CMK (cell line): ENCODE results near the gene MARK3.
"Not testable (repeated sequence)": the region's sequence is repeated elsewhere in the genome, so short reads cannot be mapped to it uniquely, and the experiment has no call there.

Source experiments
- DNase-seq: peaks from one replicate; pipeline ENCODE4 v3.0.0-alpha.2; 2010; ENCODE audit warnings: low read depth

Gene MARK3

DNA sequence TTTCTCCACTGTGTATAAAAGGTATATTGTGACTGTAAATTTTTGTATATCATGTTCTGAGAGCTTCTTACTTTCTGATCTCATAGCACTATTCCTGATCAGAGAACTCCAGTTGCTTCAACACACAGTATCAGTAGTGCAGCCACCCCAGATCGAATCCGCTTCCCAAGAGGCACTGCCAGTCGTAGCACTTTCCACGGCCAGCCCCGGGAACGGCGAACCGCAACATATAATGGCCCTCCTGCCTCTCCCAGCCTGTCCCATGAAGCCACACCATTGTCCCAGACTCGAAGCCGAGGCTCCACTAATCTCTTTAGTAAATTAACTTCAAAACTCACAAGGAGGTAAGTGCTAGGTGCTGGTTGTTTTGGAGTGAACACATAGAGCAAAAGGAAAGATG lies 106.5 kb downstream of the MARK3 start:
- no peak for DNase-seq

DNA sequence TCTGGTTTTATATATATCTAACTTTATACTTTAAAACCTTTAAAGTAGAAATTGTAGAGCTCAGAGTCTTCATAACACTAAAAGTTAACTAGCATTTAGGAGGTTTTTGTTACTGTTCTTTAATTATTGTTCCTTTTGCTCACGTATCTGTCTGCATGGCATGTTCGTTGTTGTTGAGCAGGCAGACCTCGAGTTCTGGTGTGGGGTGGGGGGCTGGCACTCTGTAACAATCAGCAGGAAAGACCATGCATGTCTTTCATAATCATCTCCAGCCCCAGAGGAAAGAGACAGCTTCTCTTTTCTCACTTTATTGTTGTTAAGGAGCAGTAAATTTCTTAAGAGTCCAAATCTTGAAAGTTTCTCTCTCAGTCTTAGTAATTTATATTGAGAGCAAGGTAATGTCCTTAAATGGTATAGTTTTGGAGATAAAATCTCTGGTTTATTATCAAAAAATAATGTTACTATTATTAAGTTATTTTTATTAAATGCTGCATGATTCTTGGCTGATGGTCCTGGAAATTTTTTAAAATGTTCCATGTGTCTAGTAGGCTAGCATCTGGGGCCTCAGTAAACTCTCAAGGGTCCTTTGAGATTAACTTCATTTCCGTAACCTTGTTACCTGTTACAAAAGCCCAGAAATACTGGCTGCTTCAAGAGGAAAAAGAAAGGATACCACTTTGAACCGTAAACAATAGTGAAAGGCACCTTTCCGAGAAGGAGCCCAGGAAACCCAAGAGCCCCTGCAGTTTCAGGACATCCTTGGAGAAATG lies 107.1 kb downstream of the MARK3 start:
- DNase-seq: no peak

DNA sequence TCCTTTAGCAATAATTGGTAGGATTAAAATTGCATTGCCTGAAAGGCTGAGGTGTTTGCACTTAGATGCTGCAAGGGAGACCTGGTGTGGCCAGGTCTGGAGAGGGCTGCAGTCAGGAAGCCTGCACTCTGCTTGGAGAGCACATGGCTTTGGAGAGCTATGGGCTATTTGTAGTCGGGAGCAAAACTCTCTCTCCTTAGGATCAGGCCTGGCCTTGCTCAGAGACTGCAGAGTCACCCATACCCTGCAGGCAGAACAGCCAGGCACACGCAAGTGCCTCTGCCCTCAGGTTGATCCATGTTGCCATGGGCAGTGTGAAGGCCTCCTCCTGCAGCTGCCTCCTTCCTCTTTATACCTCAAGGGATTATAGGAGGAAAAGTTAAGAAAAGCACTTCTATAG lies 110.6 kb downstream of the MARK3 start:
- DNase-seq: no peak

DNA sequence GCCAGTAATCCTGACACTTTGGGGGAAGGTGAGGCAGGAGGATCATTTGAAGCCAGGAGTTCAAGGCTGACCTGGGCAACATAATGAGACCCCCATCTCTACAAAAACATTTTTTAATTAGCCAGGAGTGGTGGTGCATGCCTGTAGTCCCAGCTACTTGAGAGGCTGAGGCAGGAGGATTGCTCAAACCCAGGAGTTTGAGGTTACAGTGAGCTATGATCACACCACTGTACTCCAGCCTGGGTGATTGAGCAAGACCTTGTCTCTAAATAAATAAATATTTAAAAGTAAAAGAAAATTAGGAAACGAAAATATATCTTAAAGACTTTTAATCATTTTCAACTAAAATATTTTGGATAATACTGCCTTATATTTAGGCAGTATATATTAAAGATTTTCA lies 111.6 kb downstream of the MARK3 start:
- DNase-seq: no peak

DNA sequence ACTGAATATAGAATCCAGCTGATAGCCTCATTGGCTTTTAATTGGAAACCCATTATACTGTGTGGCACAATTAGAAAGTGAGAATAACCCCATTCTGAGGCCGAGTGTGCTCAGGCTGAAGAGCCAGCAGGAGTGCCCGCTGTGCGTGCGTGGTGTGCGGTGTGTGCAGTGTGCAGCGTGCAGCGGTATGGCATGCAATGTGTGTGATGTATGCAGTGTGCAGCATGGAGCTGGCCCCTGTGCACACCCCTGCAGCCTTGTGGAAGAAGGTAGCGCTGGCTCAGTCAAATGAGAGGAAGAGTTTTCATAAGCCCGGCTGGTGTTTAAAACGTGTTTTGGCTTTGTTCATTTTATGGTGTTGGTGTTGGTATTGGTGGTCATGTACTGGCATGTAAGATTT lies 114.5 kb downstream of the MARK3 start:
- no peak for DNase-seq

DNA sequence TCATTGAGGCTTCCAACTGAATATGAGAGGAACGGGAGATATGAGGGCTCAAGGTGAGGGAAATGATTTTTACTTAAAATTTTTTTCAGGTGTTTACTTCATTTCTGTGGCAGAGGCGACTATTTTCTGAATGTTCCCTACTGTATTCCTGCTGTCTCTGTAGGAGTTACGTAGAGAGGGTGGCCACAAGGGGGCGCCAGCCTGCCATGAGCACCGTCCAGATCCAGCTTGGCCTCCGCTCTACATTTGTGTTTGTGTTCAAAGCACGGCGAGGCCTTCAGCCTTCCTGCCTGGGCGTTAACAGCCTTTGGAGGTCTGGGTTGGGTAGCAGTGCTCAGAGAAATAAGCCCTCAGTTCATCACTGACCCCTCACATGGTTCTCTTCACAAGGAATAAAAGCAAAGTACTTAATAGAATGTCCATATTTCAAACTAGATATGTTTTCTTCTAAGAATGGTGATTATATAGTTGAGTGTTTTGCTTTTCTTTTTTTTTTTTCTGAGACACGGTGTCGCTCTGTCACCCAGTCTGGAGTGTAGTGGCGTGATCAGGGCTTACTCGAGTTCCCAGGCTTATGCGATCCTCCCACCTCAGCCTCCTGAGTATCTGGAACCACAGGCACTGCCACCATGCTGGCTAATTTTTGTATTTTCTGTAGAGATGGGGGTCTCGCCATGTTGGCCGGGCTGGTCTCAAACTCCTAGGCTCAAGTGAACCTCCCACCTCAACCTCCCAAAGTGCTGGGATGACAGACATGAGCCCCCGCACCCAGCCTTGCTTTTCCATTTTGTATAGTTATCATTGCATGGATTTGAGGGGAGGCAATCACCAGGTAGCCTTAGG lies 115.2 kb downstream of the MARK3 start:
- DNase-seq: no peak

DNA sequence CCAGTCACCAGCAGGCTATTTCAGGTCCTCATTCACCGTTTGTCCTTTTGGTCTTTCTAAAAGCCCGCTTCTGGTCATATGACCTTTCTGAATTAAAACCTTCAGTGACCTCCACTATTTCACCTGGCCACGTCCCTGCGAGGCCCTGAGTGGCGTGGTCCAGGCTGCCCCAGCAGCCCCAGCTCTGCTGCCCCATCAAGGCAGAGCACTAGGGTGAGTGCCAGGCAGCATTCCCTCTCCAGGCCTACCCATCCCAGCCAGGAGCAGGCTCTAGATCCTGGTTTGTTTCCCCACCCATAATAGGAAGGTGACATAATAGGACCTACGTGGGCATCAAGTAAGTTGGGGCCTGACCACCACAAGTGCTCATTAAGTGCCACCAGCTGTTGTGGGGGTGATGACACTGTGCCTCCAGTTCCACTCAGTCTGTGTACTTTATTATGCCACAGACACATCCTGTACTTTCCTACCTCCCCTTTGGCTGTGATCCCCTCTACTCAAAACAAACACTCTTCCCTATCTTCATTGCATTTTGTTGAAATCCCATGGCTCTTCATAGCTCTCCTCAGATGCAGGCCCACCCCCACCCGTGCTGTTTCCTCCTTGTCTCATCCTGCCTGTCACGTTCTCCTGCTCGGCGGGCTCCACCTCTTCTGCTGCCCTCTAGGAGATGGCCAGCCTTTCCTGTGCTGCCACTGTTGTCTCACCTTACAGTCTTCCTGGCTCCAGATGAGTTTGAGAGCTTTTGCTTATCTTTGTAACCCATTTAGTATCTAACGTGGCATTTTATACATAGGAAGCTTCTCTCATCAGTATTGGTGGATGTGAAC lies 116.0 kb downstream of the MARK3 start:
- DNase-seq: no peak

DNA sequence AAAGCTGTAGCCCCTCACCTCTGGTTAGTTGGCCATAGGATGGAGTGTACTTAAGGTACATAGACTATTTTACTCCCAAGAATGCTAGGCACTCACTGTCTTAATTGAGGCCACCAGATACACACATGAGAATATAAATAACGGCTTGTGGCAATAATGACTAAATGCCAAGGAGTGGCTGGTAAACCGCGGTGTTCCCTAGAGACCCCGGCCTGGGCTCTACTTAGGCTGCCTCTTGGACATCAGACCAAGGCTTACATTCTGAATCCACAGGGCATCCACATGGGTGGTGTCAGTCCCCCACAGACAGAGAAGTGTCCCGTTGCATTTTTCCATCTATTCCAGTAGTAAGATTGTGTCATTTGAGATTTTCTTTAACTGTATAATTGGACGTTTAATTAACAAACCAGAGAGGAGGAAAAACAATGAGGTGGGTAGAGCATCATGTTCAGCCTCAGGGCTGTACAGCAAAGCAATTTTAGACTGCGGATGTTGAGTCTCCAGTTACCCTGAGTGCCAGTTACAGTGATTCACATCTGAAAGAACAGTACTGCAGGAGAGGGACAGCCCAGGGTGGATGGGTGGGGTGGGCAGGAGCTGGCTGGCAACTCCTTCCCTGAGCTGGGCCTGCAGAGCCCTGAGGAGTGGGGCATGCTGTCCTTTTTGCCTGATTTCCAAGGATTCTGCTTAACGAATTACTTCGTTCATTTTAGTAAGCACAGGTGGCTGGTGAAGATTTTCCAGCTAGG lies 116.9 kb downstream of the MARK3 start:
- DNase-seq: no peak

DNA sequence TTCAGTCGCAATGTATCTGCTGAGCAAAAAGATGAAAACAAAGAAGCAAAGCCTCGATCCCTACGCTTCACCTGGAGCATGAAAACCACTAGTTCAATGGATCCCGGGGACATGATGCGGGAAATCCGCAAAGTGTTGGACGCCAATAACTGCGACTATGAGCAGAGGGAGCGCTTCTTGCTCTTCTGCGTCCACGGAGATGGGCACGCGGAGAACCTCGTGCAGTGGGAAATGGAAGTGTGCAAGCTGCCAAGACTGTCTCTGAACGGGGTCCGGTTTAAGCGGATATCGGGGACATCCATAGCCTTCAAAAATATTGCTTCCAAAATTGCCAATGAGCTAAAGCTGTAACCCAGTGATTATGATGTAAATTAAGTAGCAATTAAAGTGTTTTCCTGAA lies 117.7 kb downstream of the MARK3 start:
- no peak for DNase-seq

DNA sequence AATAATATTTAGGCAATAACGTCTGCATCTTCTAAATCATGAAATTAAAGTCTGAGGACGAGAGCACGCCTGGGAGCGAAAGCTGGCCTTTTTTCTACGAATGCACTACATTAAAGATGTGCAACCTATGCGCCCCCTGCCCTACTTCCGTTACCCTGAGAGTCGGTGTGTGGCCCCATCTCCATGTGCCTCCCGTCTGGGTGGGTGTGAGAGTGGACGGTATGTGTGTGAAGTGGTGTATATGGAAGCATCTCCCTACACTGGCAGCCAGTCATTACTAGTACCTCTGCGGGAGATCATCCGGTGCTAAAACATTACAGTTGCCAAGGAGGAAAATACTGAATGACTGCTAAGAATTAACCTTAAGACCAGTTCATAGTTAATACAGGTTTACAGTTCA lies 118.1 kb downstream of the MARK3 start:
- DNase-seq: no peak

DNA sequence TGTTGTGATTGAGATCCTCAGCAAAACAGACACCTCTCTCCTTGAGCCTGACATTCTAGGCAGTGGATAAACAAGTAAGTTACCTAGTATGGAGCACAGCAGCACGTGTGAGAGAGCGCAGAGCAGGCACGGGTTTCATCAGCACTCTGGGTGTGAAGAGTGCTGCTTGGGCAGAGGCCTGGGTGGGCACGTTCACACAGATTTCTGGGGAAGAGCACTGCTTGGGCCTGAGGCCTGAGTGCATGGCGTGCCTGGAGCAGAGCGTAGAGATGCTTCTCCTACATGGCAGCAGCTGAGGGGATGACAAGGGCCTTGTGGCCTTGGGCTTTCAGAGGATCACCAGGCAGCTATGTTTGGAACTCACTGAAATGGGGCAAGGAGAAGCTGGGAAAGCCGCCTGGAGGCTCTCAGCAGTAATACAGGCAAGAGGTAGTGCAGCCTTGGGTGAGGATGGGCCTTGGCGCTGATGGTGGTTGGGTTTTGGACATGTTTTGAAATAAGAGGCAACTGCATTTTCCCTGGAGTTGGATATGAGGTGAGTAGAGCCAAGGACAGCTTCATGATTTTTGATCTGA lies 119.9 kb downstream of the MARK3 start:
- no peak for DNase-seq

DNA sequence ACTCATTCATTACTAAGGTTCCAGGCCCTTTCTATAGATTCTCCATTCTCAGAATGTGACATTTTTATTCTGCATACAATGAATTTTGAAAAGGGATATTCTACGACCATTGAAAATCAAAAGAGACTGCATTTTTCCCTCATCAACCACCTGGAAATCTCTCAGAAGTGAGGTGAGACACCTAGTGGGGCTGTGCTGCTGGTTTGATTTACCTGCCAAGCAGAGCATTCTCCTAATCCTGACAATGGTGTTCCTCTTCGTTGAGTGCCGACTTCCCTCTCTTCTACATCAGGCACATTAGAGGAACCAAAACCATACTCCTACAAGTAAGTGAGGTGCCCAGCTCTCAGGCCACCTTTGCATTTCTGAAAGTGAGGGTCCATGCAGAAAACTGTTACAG lies 122.5 kb downstream of the MARK3 start:
- DNase-seq: no peak

DNA sequence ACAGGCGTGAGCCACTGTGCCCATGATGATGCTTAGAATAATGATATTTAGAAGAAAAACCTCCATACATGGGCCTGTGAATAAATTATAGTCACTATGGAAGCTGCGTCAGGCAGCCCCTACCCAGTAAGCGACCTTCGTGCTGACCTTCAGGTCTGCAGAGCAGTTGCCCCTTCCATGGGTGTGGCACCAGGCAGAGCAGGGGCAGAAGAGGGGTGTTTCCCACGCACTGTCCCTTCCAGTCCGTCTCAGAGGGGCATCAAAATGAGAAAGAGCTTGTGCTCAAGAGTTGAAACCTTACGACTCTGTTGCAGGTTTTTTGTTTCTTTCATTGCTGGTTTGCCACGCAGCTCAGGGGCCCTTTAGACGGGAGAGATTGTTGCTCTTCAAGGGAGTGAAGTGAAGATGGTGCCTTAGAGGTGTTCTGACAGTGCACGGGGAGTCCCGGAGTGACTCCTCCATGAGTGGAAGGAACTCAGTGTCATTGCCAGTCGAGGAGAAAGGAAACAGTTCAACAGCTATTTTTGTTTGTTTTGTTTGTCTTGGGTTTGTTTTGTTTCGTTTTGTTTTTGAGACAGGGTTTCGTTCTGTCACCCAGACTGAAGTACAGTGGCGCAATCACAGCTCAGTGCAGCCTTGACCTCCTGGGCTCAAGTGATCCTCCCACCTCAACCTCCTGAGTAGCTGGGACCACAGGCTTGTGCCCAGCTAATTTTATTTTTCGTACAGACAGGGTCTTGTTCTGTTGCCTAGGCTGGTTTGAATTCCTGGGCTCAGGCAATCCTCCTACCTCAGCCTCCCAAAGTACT lies 123.5 kb downstream of the MARK3 start:
- DNase-seq: no peak

DNA sequence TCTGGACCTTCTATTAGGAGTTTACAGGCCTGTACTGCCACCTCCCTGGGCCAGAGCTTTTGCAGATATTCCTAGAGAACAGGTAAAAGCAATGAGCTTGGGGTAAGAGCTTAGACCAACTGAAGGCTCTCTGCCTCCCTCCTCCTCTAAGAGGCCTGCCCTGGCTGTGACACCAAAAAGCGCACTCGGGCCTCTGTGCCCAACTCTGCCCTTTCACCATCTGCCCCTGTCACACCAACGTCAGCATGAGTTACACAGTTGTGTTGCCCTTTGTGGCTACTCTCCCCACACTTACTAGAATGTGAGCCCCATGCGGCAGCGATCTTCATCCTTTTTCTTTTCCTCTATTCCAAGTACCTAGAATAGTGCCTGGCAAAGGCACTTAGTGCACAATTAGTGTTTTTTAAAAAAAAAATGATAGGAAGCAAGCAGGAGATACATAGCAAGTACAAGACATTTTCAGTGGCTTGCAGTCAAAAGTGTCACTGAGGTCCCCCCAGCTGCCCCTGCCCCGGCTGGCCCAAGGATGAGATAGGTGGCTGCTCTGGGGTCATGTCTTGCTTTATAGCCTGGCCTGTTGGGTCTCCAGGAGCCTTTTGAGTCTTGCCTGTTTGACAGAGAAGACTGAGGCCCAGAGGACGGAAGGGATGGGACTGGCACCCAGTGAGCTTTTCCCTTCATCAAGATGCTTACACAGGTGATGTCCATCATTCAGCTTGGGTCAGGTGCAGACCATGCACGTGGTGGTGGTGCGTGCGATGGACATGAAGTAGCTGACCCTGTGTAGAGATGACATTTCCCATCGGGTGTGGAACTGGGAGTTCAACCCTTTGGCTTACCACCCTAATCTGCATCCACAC lies 124.9 kb downstream of the MARK3 start:
- DNase-seq: no peak

DNA sequence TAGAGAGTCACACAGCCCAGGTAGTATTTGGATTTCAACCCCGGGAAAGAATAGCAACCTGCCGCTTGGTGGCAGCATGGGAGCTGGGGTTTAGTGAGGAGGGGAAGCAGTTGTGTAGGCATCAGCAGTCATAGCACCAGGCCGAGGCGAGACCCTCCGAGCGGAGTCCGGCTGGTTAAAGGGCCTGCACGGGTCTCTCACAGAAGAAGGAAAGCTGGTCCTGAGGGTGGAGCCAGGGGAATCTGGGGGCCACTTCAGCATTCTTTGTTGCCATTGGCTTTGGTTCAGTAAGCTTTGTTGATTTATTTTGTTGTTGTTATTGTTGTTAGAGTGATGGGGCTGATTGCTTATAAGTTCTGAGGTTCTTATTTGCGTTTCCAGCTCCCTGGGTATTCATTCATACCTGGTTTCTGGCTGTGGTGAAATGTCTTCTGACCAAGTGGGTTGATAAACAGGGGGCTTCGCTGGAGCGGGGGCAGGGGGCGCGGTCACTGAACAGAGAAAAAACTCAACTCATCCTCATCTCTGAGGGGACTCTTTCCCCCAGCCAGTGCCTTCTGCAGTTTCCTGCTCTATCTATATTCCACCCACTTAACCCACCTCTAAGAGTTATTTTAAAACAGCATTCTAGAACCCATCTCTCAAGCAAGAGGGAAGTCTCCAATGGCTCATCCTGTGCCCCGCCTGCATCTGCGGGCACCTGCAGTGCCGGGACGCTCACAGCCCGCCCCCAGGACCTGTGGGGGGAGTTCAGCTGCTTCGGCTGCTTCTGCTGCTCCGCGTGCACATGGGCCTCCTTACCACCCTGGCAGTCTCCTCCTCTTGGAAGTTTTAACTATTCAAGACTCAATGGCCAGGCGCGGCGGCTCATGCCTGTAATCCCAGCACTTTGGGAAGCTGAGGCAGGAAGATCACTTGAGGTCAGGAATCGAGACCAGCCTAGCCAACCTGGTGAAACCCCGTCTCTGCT lies 125.8 kb downstream of the MARK3 start:
- DNase-seq: no peak

DNA sequence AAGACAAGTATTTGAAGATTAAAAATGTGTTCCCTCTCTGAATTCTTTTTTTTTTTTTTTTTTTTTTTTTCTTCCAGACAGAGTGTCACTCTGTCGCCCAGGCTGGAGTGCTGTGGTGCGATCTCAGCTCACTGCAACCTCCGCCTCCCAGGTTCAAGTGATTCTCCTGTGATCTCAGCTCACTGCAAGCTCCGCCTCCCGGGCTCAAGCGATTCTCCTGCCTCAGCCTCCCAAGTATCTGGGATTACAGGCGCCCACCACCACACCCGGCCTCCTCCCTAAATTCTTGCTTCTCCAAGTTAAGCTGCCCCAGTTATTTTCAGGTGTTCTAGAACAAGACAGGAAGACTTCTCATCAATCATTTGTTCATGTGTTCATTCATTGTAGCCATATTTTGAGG lies 127.0 kb downstream of the MARK3 start:
- DNase-seq: not testable (repeated sequence)

DNA sequence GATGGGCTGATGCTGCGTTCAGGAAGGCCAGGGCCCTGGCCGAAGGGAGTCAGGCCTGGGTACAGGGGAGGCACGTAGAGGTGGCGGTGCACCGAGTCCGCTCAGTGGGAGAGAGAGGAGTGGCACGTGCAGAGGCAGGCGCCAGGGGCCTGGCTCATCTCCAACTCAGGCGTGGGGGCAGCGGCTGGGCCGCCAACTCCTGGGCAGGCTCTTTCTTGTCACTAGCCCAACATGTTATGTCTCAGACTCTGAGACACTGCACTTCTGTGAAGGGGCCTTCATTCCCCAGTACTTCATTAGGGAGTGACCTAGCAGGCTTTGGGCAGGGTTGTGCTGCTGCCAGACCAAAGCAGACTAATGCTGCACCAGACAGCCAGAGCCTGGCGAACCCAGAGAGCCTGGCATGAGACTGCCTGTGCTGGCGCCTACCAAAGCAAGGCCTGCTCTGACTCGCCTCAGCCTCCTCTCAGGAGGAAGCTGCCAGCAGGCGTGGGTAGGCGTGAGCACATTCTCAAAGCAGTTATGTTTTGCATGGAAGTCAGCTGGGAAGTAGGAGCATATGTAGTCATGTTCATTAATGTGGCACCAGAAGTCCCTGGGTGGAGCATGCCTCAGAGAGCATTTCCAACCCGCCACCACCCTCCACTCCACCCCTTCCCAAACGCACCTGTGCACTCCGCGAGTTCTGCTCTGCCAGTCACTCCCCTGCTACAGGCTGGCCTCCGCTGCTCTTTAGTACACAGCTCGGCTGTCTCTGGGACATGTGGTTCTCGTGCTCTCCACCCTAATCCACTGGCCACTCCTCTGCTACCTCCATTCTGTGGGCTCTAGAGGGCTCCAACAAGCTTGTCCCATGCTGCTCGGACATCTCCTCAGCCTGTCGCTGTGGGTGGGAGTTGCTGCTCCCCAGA lies 127.7 kb downstream of the MARK3 start:
- DNase-seq: no peak
